DOHH2 (cell line): ENCODE data around the gene SERINC5.

Experiments
- H3F3A ChIP-seq: fragments of 200-600 bp; sonication (generic), shearing (Covaris generic); 2 replicates; pipeline ENCODE4 v1.6.0; 2016; ENCODE audit warnings: antibody characterized with exemption, mild to moderate bottlenecking; ENCODE audit not compliant: control insufficient read depth, insufficient read depth
- H3K27ac ChIP-seq: fragments of 200-600 bp; sonication (generic); 2 replicates; pipeline ENCODE4 v1.5.1; 2014; ENCODE audit warnings: low read depth, mild to moderate bottlenecking, low read length, moderate library complexity
- H3K27me3 ChIP-seq: fragments of 200-600 bp; sonication (generic); 2 replicates; pipeline ENCODE4 v1.6.1; 2014; ENCODE audit warnings: mild to moderate bottlenecking, low read length, mixed read lengths; ENCODE audit not compliant: control insufficient read depth
- H3K36me3 ChIP-seq: fragments of 200-600 bp; sonication (generic); 2 replicates; pipeline ENCODE4 v1.6.1; 2014; ENCODE audit warnings: mild to moderate bottlenecking, low read length, moderate library complexity, mixed read lengths; ENCODE audit not compliant: control insufficient read depth
- H3K4me1 ChIP-seq: fragments of 200-600 bp; sonication (generic); 2 replicates; pipeline ENCODE4 v1.6.1; 2014; ENCODE audit warnings: mild to moderate bottlenecking, low read length, mixed read lengths; ENCODE audit not compliant: control insufficient read depth
- H3K4me2 ChIP-seq: fragments of 200-600 bp; sonication (generic); 2 replicates; pipeline ENCODE4 v1.6.0; 2014; ENCODE audit warnings: mild to moderate bottlenecking, low read length, moderate library complexity
- H3K4me3 ChIP-seq: fragments of 200-600 bp; sonication (generic); 2 replicates; pipeline ENCODE4 v1.5.1; 2014; ENCODE audit warnings: mild to moderate bottlenecking, low read length, mixed read lengths
- H3K79me2 ChIP-seq: fragments of 200-600 bp; sonication (generic); 2 replicates; pipeline ENCODE4 v1.6.1; 2014; ENCODE audit warnings: mild to moderate bottlenecking, low read length, mixed read lengths; ENCODE audit not compliant: control insufficient read depth
- H3K9me2 ChIP-seq: fragments of 200-600 bp; sonication (generic); replicated peaks from 2 replicates; pipeline ENCODE4 v1.6.1; 2014; ENCODE audit warnings: mild to moderate bottlenecking, low read length, mixed read lengths; ENCODE audit not compliant: control insufficient read depth
- H3K9me3 ChIP-seq: fragments of 200-600 bp; sonication (generic); 2 replicates; pipeline ENCODE4 v1.6.1; 2014; ENCODE audit warnings: antibody characterized with exemption, low read length, mixed read lengths; ENCODE audit not compliant: control insufficient read depth, insufficient read depth
- H4K20me1 ChIP-seq: fragments of 200-600 bp; sonication (generic); 2 replicates; pipeline ENCODE4 v1.6.0; 2014; ENCODE audit warnings: low read depth, mild to moderate bottlenecking, antibody characterized with exemption, low read length, moderate library complexity; ENCODE audit not compliant: control insufficient read depth, insufficient read depth
- CTCF ChIP-seq: fragments of 200-600 bp; sonication (generic); IDR thresholded peaks from one replicate; pipeline ENCODE4 v1.5.1; 2014; ENCODE audit warnings: antibody characterized with exemption, mild to moderate bottlenecking, low read depth, low read length; ENCODE audit not compliant: poor library complexity, severe bottlenecking
- EZH2phosphoT487 ChIP-seq: fragments of 200-600 bp; sonication (generic); IDR thresholded peaks from 2 replicates; pipeline ENCODE4 v1.6.1; 2017; ENCODE audit warnings: borderline replicate concordance, mild to moderate bottlenecking, antibody characterized with exemption, low read length, moderate library complexity, mixed read lengths

SERINC5 gene

GRCh38 chr5:80174790-80175189, 81.1 kb downstream of the SERINC5 start:
- no peaks in the 10 kb centered on the region for H3K36me3 ChIP-seq
- H3K27me3 ChIP-seq, result no peaks in the 10 kb centered on the region
- H4K20me1 ChIP-seq, result no peaks in the 10 kb centered on the region
- no peak overlapping the region for H3K4me2 ChIP-seq
- no peaks in the 10 kb centered on the region for H3K79me2 ChIP-seq
- TF ChIP-seq EZH2phosphoT487 (no peak), CTCF (no peak)
- H3F3A ChIP-seq, result no peaks in the 10 kb centered on the region
- no peaks in the 10 kb centered on the region for H3K4me1 ChIP-seq
- no peak overlapping the region for H3K27ac ChIP-seq
- H3K9me3 ChIP-seq, result no peaks in the 10 kb centered on the region
- H3K9me2 ChIP-seq, result no peaks in the 10 kb centered on the region
- no peak overlapping the region for H3K4me3 ChIP-seq

DNA sequence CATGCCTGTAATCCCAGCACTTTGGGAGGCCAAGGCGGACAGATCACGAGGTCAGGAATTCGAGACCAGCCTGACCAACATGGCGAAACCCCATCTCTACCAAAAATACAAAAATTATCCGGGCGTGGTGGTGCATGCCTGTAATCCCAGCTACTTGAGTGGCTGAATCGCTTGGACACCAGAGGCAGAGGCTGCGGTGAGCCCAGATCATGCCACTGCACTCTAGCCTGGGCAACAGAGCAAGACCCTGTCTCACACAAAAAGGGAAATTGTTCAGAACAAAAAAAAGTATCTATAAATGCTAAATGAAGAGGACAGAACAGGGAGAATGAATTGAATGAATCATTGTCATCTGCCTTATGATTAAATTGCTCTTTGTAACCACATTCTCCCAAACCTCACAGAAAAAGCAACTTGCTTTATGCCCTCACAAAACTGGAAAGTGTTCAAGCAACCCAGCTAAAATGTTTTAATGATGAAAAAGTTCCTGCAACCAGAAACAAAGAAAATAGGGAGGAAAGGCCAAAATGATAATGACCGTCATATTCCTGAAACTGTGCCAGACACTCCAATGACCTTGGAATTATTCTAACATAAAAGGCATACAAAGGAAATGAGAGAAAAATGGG, 83.7 kb downstream of the SERINC5 start:
- H3K9me3 ChIP-seq, result no peaks in the 10 kb centered on the region
- H3K9me2 ChIP-seq, result no peaks in the 10 kb centered on the region
- H3K4me2 ChIP-seq, result no peak overlapping the region
- H3F3A ChIP-seq, result no peaks in the 10 kb centered on the region
- H3K27ac ChIP-seq, result no peak overlapping the region
- H4K20me1 ChIP-seq, result no peaks in the 10 kb centered on the region
- H3K4me3 ChIP-seq, result no peak overlapping the region
- H3K79me2 ChIP-seq, result no peaks in the 10 kb centered on the region
- no peaks in the 10 kb centered on the region for H3K27me3 ChIP-seq
- TF ChIP-seq CTCF (no peak), EZH2phosphoT487 (no peak)
- no peaks in the 10 kb centered on the region for H3K4me1 ChIP-seq
- H3K36me3 ChIP-seq, result no peaks in the 10 kb centered on the region

DNA sequence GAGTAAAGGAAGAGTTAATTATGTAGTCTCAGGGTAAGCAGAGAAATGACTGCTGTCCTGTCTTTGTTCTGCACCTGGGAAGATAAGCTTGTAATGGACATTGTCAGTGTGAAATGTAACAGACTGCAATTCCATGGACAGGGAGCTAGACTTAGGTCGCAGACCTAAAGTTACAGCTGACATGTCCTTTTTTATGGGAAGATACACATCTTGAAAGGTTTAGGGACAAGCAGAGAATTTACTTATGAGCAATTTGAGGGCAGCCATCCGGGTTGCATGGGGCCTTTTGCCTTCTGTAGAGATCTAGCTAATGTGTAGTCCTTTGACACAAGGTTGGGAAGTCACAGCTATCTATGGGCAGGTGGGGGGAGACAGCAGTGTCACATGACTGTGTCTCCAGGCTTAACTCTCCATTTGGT, 85.7 kb downstream of the SERINC5 start:
- Histone ChIP-seq H3K36me3 (no peaks in the 10 kb centered on the region), H3K4me1 (no peaks in the 10 kb centered on the region), H3K79me2 (no peaks in the 10 kb centered on the region), H4K20me1 (no peaks in the 10 kb centered on the region), H3K4me3 (no peak overlapping the region), H3K9me2 (no peaks in the 10 kb centered on the region), H3K27me3 (no peaks in the 10 kb centered on the region), H3K4me2 (no peak overlapping the region), H3K27ac (no peak overlapping the region), H3F3A (no peaks in the 10 kb centered on the region), H3K9me3 (no peaks in the 10 kb centered on the region)
- TF ChIP-seq CTCF (no peak), EZH2phosphoT487 (no peak)
